GM23248 (cell line): Measurements from ENCODE around the gene KIF11. TPM values are rescaled to one million over a fixed set of nuclear protein-coding genes. Genes with fewer than 3 reads are reported as not detected.

Source experiments
- DNase-seq: peaks from one replicate; pipeline ENCODE4 v3.0.0-alpha.2; 2015
- H2AFZ ChIP-seq: fragments of 200-600 bp; sonication (generic); 2 replicates; pipeline ENCODE4 v1.6.1; 2016; ENCODE audit warnings: antibody characterized with exemption
- H3F3A ChIP-seq: fragments of 200-600 bp; sonication (generic); 2 replicates; pipeline ENCODE4 v1.6.1; 2016; ENCODE audit warnings: mild to moderate bottlenecking, antibody characterized with exemption, mixed run types; ENCODE audit not compliant: insufficient read depth
- H3K27ac ChIP-seq: fragments of 200-600 bp; sonication (generic); 2 replicates; pipeline ENCODE4 v1.5.1; 2016; ENCODE audit warnings: mild to moderate bottlenecking
- H3K27me3 ChIP-seq: fragments of 200-600 bp; sonication (generic); replicated peaks from 2 replicates; pipeline ENCODE4 v1.6.1; 2016; ENCODE audit warnings: mild to moderate bottlenecking; ENCODE audit not compliant: insufficient read depth
- H3K36me3 ChIP-seq: fragments of 200-600 bp; sonication (generic); 2 replicates; pipeline ENCODE4 v1.6.1; 2016; ENCODE audit warnings: low read depth, mild to moderate bottlenecking
- H3K4me1 ChIP-seq: fragments of 200-600 bp; sonication (generic); 2 replicates; pipeline ENCODE4 v1.6.1; 2016; ENCODE audit warnings: mild to moderate bottlenecking; ENCODE audit not compliant: insufficient read depth
- H3K4me2 ChIP-seq: fragments of 200-600 bp; sonication (generic); one replicate; pipeline ENCODE4 v1.6.1; 2016; ENCODE audit warnings: mild to moderate bottlenecking; ENCODE audit not compliant: unreplicated experiment
- H3K4me3 ChIP-seq: fragments of 200-600 bp; sonication (generic); 2 replicates; pipeline ENCODE4 v1.5.1; 2016; ENCODE audit warnings: mild to moderate bottlenecking
- H3K79me2 ChIP-seq: fragments of 200-600 bp; sonication (generic); 2 replicates; pipeline ENCODE4 v1.6.1; 2016; ENCODE audit warnings: mild to moderate bottlenecking; ENCODE audit not compliant: insufficient read depth
- H3K9ac ChIP-seq: fragments of 200-600 bp; sonication (generic); 2 replicates; pipeline ENCODE4 v1.6.1; 2016; ENCODE audit warnings: mild to moderate bottlenecking
- H3K9me2 ChIP-seq: fragments of 200-600 bp; sonication (generic); 2 replicates; pipeline ENCODE4 v1.6.1; 2016; ENCODE audit warnings: mixed run types, mild to moderate bottlenecking, moderate library complexity; ENCODE audit not compliant: insufficient read depth
- H3K9me3 ChIP-seq: fragments of 200-600 bp; sonication (generic); one replicate; pipeline ENCODE4 v1.6.1; 2017; ENCODE audit warnings: low read depth
- H4K20me1 ChIP-seq: fragments of 200-600 bp; sonication (generic); 2 replicates; pipeline ENCODE4 v1.6.0; 2016; ENCODE audit not compliant: insufficient read depth
- EZH2 ChIP-seq: fragments of 200-600 bp; sonication (generic); IDR thresholded peaks from 2 replicates; pipeline ENCODE4 v1.6.1; 2018; ENCODE audit warnings: antibody characterized with exemption, mild to moderate bottlenecking; ENCODE audit not compliant: insufficient read depth, poor library complexity, severe bottlenecking
- EZH2phosphoT487 ChIP-seq: fragments of 200-600 bp; sonication (generic); IDR thresholded peaks from 2 replicates; pipeline ENCODE4 v1.6.1; 2018; ENCODE audit warnings: antibody characterized with exemption, moderate library complexity, mild to moderate bottlenecking, low read depth; ENCODE audit not compliant: insufficient read depth
- WGBS, 2 experiments: methylation state at CpG; one replicate each; pipeline ENCODE4 v1.1.6; 2015 to 2017; ENCODE audit warnings: low lambda C conversion rate in 2 of 2, low coverage in 1 of 2; ENCODE audit errors: missing lambda C conversion rate in 2 of 2; 5-methylcytosine and 5-hydroxymethylcytosine counted together
- in situ Hi-C: fragments of 300-500 bp; cut with MboI; formaldehyde crosslinking; loops from 2 replicates; pipeline ENCODE4 v1.15.0; 2020
- polyA plus RNA-seq: library from polyadenylated mRNA; unstranded; fragments of >200 nt; fragmentation: Nextera tagmentation; extraction: Ambion mirVana; gene quantifications from 2 replicates; pipeline ENCODE4 v1.2.1, GENCODE V29; 2016
- total RNA-seq: library from RNA; depleted of rRNA; stranded (reverse); fragments of >200 nt; shearing (Covaris generic); gene quantifications from 2 replicates; pipeline ENCODE4 v1.2.3, GENCODE V29; 2014

Gene KIF11
- total and polyA plus RNA-seq, 2 experiments from 2014 or later: 10.8 to 16.2 TPM

DNA sequence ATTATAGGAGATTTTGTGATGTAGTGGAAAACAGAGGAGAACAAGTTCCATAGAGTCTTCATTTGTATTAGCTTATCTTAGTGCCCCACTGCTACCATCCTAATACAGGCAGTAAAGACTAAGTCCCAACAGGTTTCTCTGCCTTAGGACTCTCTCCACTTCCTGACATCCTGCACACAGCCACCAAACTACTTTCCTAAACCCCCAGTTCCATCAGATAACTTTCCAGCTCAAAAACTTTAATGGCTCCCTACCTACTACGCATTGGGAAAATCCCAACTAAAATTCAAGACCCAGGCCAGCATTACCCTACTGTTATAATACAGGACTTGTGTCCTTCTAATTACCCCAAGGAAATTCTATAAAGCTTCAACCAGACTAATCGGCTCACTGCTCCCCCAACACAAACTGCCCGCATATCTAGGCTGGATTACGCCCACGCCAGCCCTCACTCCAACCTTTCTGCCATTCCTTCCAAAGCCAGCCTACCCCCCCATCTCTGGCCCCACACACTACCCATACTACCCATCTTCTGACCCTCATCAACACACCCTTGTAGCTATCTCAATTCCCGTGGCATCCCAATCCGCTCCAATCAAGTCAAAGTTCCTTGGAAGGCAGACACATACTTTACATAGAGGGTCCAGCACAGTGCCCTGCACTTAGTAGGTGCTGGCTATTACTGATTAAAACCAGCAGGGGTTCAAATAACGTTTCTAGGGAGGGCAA, 20.4 kb upstream of the KIF11 start:
- H3K9ac ChIP-seq: peak overlapping the region; percentile 96
- TF ChIP-seq EZH2 (no peak), EZH2phosphoT487 (no peak)
- no peaks in the 10 kb centered on the region; the same call in 1 of the 2 replicates for H4K20me1 ChIP-seq
- H2AFZ ChIP-seq: peak overlapping the region; percentile 95
- H3K27me3 ChIP-seq: no peaks in the 10 kb centered on the region
- peak overlapping the region; percentile 92 for H3K27ac ChIP-seq
- peaks cover 40% of the 10 kb centered on the region for H3K4me1 ChIP-seq
- peak overlapping the region; percentile 92 for H3K4me2 ChIP-seq
- H3K36me3 ChIP-seq: no peaks in the 10 kb centered on the region
- peaks cover 40% of the 10 kb centered on the region for H3F3A ChIP-seq
- 48% methylated on average over 8 of the region's 8 CpGs for WGBS, 2 experiments
- DNase-seq: peak; percentile 38
- H3K79me2 ChIP-seq: peaks cover 57% of the 10 kb centered on the region
- H3K4me3 ChIP-seq: peak overlapping the region; percentile 85
- in situ Hi-C loops: no loop called here
- no peaks in the 10 kb centered on the region for H3K9me2 ChIP-seq
- no peaks in the 10 kb centered on the region for H3K9me3 ChIP-seq

DNA sequence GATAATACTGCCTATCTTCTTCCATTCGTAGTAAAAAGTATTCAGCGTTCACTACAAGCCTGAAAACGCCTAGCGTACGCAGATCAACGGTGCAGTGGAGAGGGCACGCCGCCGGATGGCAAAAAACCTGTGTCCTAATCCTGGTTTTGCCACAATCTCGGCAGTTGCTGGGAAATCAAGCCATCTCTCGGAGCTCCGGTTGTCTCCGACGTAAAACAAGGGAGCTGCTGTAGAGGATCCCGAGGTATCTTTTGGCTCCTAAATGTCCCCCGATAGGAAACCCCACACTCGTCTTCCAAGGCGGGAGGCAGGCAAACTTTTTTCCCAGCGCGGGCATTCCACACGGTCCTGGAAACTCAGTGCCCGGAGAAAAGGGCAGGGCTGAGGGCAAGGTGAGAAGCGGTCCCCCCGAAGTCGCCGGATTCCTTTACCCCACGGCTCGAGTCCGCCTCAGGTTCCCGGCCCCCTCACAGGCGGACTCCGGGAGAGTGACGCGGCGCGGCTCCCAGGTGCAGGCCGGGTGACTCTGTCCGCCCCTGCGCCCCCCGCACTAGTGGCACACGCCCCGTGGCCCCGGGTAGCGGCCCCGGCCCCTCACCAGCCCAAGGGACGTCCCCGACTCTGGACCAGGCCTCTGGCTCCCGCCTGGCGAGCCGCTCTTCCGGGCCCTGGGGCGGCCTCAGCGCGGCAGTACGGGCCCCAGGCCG, 19.7 kb upstream of the KIF11 start:
- no peaks in the 10 kb centered on the region for H3K9me3 ChIP-seq
- H3K36me3 ChIP-seq: no peaks in the 10 kb centered on the region
- 1 to 2% methylated on average over 41 to 56 of the region's 56 CpGs for WGBS, 2 experiments
- H3K27me3 ChIP-seq: no peaks in the 10 kb centered on the region
- H3K4me1 ChIP-seq: peaks cover 33% of the 10 kb centered on the region
- H3K4me3 ChIP-seq: peak overlapping the region; percentile 85
- peak overlapping the region; percentile 92 for H3K4me2 ChIP-seq
- DNase-seq: peak; percentile 84
- peaks cover 36% of the 10 kb centered on the region for H3F3A ChIP-seq
- peak overlapping the region; percentile 95 for H2AFZ ChIP-seq
- H3K9me2 ChIP-seq: no peaks in the 10 kb centered on the region
- peak overlapping the region; percentile 96 for H3K9ac ChIP-seq
- H3K79me2 ChIP-seq: peaks cover 52% of the 10 kb centered on the region
- in situ Hi-C loops: no loop called here
- H4K20me1 ChIP-seq: no peaks in the 10 kb centered on the region; the same call in 1 of the 2 replicates
- peak overlapping the region; percentile 92 for H3K27ac ChIP-seq
- no peak for TF ChIP-seq EZH2
- no peak for TF ChIP-seq EZH2phosphoT487

GRCh38 chr10:92573798-92574547, 19.0 kb upstream of the KIF11 start, which contains the start of gene IDE:
TSS of gene IDE (minus strand) at chr10:92574093. CDS start at chr10:92574019, 74 bp downstream.
- Histone ChIP-seq H3F3A (peaks cover 31% of the 10 kb centered on the region), H3K9ac (peak within 1 kb of the TSS; percentile 96), H4K20me1 (no peaks in the 10 kb centered on the region; the same call in 1 of the 2 replicates), H3K79me2 (peaks cover 45% of the 10 kb centered on the region), H3K27me3 (no peaks in the 10 kb centered on the region), H3K27ac (peak within 1 kb of the TSS; percentile 92), H3K4me2 (peak within 1 kb of the TSS; percentile 92), H3K9me3 (no peaks in the 10 kb centered on the region), H3K4me1 (peaks cover 30% of the 10 kb centered on the region), H2AFZ (peak within 1 kb of the TSS; percentile 95), H3K9me2 (no peaks in the 10 kb centered on the region), H3K36me3 (no peaks in the 10 kb centered on the region), H3K4me3 (peak within 1 kb of the TSS; percentile 85)
- TF ChIP-seq EZH2phosphoT487 (no peak), EZH2 (no peak)
- WGBS, 2 experiments: 1% methylated on average over 71 to 77 of the region's 80 CpGs
- in situ Hi-C loops: no loop called here
- peak; percentile 97 for DNase-seq
